ENCODE data around the gene PPP1R3C.

The PPP1R3C gene

DNA sequence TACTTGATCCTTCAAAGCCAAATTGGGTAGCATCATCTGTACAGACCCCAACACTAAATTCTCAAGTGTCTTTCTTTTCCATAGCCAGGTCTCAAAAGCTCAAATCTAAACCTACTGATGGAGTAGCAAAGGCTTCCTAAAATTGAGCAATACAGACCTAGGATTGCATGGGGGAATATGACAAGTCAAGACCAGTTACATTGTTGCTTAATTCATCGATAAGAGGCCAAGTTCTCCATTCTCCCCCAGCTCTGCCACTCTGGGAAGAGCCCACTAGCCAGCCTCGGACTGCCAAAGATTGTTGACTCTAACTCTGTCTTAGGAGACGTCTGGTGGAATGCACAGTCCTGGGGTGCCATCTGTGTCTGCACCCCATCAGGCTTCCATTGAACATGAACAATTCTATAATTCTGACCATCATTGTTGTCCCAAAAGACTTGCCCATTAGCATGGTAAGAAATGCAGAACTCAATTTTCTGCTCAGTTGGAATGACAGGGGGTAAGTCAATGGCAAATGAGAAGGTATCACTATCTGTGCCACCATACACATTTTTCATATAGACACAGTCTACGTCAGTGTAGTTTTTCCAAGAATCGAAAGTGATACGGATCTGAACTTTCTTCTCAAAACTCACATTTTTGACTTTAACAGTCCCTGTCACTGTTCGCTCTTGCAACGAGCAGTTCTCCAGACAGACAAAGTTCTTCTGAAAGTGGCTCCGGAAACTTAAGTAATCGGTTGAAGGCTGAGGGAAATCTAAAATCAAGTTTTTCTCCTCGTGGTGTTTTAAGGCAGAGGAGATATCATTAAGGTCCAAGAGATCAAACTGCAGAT is 2.9 kb downstream of the PPP1R3C start:
- ATAC-seq: no peak

DNA sequence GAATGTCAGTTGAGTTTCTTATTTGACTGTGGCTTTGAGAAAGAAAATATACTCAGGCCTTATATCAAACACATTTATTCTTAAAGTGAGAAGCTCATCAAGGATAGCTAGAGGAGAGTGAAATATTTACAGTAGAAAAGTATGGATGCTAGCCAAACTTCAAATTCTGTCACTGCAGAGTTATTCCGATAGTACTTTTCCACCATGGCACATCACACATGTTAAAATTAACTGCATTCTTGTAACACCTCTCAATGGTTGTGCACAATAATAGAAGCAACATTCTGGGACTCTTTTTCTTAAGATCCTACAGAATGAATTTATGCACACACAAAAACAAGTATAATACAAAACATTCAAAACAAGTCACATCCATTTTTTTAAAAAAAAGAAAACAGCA is 4.5 kb downstream of the PPP1R3C start:
- no peak for ATAC-seq

DNA sequence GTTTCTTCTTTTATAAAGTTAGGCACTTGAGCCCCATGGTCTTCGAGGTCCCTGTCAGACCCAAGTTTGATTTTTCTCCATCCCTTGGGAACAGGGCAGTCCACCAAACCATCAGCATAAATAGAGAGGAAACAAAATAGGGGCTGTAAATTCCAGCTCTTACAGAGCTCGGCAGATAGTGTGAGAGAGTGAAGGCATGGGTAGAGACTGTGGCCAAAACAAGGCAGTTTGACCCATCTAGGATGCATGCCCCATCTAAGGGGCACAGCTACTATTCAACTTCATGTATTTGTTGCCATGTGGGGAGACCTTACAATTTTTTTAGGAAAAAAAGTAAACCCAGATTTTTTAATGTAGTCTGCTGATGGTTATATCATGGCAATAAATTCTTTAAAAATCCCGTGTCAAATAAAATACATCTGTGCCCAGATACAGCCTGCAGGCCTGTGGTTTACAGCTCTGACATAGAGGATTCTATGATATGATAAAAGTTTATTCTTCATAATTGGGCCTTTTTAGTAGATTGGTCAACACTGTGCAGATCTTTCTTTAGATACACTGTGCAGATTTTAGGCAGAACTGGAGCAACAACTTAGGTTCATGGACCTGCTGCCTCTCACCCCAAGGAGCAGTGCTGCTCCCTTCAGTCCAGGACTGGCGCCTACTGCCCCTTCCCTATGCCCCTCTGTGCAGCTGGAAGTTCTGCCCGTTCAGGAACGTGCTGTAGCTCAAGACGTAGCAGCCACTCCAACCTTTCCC is 5.3 kb downstream of the PPP1R3C start:
- ATAC-seq: no peak

DNA sequence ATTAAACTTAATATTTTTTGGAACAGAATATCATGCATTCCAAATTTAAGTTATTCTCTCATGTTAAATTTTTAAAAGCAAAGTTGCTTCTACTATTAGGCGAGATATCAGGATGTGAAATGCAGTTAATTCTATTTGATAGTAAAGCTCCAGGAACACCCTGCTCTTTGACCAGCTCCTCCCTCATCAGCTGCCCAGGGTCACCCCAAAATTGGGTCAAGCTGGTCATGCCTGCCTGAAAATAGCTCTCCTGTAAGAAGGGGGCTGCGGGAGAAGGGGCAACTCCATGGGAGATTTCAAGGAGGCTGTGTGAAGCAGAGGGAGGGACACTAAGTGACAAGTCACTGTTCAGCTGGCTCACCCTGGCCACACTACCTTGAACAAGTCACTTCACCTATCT is 5.9 kb downstream of the PPP1R3C start:
- ATAC-seq: no peak

DNA sequence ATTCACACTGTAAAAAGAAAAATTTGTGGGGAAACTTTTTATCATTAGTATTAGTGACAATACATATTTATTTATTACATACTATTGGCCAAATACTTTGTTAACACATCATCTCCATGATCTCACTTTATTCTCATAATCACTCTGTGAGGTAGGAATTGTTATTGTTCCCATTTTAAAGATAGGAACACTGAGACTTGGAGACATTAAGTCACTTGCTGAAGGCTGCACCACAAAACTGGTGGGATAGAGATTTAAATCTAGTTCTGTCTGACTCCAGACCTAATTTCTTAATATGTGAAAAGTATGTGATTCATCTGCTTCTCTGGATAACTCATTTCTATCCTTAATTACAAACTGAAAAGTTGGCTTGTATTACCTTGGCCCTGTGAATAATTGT is 8.2 kb downstream of the PPP1R3C start:
- ATAC-seq: no peak

DNA sequence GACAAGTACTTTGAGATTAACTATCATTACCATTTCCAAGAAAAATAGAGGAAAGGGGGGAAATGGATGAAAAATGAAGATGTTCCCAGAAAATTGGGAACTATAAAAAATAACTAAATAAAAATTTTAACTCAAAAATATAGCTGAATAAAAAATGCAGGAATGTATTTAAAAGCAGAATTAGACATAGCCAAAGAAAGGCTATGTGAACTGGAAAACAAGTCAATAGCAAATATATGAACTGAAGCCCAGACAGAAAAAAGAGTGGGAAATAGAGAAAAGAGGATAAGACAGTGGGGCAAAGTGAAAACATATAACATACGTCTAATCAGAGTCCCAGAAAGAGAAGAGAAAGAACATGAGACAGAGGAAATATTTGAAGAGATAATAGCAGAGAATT is 10.3 kb downstream of the PPP1R3C start:
- ATAC-seq: no peak

DNA sequence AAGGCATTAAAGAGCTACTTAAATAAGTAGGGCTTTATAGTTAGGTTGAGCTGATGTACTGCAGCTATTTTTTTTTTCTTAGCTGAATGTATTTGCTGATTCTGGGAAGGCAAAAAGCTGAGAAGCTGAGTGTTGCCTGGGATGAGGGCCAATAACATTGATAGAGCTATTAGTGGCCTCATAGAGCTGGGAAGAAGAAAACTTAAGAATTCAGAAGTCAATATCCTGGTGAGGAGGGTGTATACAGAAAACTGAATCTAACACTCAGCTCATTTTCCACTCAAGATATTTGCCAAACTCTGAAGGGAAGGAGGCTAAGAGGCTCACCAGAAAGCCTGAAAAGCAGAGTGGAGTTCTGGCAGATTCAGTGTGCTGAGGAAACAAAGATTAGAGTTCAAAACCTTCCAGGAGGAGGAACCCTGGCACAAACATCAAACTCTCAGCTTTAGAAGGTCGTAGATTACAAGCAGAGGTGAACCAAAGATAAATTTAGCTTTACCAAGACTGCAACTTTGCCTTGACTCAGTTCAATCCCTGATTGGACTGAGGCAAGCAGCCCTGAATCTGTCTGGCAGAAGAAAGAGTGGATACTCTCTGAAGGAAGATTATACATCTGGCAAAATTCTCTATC is 11.3 kb downstream of the PPP1R3C start:
- no peak for ATAC-seq

DNA sequence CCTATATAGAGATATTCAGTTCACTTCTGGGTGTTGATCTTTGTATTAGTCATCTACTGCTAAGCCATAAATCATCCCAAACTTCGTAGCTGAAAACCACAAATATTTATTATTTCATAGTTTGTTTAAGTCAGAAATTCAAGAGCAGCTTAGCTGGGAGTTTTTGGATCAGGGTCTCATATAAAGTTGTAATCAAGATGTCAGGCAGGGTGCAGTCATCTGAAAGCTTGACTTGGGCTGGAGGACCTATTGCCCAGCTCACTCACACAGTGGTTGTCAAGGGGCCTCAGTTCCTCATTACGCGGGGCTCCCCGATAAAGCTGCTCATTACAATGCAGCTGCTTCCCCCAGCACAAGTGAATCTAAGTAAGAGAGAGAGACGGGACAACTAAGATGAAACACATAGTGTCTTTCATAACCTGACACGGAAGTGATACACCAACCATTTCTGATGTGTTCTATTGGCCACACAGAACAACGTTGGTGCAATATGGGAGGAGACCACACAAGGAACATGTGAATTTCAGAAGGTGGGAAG is 15.7 kb downstream of the PPP1R3C start:
- ATAC-seq: no peak

DNA sequence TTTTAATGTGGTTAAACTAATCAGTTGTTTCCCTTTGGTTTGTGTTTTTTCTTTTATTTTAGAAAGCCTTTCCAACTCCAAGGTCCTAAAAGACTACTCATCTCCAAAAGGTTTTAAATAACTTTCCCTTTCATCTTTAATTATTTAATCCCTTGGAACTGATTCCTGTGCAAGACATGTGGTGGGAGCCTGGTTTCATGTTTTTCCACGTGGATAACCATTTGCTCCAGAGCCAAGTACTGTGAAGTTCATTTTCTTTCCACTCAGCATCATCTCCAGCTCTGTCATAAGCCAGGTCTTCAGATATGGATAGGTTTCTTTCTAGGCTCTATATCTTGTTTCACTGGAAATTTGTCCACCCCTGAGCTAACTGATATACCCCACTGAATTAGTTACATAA is 16.7 kb downstream of the PPP1R3C start:
- ATAC-seq: no peak

DNA sequence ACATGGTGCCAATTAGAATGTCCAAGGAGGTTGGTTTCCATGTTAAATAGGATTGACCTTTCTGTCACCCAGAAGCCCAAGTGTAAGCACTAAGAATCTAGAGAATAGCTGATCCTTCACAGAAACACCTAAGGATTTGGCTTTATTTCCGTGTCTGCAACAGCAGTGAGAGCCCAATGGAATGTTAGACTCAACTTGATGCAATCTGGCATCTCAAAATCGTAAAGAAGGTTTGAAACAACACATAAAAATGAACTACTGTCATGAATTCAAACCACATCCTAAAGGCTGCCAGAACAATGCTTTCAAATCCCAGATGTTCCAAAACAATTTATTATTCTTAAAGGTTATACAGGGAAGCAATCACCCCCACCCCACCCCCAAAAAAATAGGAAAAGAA is 18.6 kb downstream of the PPP1R3C start:
- ATAC-seq: no peak

DNA sequence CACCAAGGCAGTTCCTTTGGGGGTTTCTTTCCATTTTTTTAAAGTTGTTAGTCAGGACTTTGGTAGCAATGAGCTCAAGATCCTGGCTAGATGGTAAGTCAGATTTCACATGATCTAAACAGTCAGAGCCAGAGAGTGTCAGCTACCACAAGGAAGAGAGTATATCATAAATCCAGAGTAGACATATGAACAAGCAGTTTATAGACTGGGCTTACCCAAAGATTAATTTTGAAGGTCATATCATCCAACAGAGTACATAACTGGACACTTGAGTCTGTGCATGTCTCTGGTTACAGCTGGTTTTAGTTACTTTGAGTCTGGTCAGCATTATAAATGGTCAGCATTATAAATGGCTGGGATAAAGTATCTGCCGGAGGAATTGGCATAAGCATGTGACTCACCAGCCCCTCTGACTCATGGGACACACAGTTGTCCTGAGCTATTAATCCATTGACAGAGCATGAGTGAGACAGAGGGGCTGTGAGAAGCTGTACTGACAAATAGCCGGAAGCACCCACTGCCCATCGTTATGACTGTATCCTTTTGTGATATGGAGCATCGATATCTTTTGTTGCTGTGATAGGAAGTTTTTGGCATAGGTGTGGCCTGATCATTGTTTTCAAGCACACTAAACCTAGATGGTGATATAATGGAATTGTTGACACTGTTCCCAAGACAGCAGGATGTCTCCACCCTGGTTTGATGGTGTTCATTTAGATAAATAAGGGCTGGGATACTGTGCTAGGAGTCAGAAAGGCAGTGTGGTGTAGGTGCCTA is 19.3 kb downstream of the PPP1R3C start:
- ATAC-seq: no peak

DNA sequence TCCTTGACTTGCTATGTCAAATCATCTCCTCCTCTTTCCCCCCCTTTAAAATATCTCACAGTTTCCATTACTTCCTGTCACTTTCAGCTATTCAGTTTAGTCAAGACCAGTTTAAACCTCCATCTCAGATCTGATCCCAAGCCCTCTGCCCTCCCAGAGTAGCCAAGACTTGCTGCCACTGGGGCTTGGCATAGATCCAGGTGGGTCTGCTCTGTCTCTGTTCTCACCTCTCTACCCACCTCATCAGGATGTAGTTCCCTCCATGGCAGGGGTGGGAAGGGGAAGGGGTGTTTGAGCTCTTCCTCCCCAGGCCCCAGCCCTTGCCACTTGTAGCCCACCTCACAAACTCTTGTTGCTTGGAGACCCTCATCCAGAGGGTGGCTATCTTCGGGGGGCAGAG is 22.0 kb downstream of the PPP1R3C start:
- no peak for ATAC-seq

DNA sequence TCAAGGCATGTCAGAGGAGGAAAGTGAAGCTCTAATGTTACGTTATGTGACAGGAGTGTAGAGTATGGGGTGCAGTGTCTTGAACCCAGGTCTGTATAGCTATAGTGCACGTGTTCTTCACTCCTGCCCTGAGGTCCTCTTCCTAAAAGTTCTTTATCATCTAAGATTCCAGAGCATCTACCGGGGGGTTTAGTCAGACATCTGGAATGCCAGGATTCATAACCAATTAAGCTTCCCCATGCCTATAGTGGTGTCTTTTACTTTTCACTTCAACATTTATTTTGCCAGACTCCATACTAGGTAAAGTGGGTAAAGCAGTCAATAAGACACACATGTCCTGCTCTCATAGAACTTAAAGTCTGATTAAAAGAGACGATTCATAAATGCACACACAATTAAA is 22.4 kb downstream of the PPP1R3C start:
- ATAC-seq: no peak

DNA sequence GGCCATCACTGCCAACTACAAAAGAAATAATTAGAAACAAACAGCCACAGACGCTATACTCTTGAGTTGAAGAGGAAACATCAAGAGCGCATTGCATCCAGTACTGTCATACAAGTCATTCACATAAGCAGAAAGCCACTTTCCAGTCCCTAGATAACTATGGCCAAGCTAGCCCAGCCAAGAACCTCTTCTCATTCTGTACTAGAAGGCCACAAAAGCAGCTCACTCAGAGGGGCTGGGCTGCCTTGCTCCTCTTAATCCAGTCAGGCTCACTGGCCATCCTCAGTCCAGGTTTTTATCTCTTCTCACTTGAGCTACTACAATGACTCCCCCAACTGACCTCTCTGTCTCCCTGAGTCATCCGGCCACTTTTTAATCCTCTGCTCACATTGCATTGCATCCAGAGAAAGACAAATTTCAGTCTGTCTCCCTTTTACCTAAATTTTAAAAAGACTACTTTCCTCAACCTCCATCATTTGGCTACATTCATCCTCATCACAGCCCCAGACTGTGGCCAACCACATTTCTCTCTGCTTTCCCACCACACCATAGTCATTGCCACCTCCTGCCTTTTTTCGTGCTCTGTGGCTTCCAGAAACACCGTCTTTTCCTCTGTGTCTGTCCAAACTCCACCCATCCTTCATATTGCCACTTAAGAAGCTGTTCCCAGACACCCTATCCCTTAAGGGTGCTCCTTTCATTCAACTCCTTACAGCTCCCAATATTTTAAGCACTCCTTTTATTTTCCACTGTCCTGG is 25.0 kb downstream of the PPP1R3C start:
- ATAC-seq: no peak

DNA sequence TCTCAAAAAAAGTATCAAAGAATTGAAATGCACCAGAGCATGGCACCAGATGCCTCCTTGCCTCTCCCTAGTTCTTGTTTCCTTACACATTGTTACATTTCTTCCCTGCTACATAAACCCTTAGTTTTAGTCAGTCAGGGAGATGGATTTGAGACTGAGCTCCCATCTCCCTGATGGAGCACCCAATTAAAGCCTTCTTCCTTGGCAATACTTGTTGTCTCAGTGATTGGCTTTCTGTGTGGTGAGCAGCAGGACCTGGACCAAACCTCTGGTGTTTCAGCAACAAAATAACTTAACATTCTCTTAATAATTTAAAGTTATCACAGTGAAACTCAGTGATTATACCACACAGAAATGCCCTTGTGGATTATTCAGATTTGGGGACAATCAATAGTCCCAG is 26.9 kb downstream of the PPP1R3C start:
- no peak for ATAC-seq

DNA sequence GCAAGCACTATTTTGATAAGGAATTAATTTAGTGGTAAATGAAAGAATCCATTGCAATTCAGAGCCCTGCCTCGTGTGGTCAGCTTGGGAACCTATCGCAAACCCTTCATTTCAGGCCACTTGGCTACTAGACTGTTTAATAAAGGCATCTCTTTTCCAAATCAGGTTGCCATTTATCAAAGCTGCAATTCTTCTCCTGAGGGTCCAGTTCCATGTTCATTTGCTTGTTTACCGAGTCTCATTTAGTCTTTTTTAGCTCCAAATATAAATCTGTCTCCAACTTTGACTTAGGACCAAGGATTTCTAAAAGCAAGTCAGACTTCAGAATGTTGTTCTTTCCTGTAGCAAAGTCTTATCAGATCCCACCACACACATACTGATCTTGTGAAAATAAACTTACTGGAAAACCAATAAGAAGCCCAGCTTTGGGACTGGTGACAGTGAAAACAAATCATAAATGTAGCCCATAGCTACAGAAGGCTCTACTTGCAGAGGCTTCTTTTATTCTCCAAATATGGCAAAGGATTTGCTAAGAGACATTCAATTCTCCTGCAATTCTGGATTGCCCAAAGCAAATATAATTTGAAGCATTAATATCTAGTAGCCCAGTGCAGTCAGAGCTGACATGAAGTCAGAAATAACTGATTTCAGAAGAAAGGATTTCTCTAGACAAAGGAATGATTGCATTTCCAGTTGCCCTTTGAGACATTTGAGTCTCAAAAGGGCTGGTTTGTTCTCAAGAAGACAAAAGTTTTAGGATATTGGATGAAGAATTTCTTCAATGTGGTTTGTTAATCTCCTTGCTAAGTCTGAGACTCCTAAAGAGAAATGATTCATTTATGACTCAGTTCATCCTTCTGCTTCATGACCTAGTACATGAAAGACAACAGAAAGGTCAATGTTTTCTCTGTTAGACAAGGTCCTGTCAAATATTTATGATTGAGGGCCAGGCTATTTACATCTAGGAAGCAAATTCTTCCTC is 28.0 kb downstream of the PPP1R3C start:
- no peak for ATAC-seq

DNA sequence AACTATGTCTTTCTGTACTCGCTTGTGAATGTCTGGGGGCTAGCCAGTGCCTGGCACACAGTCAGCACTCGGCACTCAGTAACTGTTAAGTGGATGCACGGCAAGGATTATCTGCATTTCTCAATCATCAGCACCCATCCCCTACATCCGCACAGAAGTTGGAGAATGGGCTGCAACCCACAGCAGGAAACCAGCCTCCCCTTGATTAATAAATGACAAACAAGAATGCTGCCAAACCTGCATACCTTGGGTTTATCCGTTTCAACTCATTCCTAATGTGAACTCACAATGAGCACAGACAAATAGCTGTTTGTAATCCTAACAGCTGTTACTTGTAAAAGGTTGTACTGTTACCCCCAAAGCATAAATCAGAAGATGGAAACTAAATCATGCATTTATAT is 28.9 kb downstream of the PPP1R3C start:
- no peak for ATAC-seq

DNA sequence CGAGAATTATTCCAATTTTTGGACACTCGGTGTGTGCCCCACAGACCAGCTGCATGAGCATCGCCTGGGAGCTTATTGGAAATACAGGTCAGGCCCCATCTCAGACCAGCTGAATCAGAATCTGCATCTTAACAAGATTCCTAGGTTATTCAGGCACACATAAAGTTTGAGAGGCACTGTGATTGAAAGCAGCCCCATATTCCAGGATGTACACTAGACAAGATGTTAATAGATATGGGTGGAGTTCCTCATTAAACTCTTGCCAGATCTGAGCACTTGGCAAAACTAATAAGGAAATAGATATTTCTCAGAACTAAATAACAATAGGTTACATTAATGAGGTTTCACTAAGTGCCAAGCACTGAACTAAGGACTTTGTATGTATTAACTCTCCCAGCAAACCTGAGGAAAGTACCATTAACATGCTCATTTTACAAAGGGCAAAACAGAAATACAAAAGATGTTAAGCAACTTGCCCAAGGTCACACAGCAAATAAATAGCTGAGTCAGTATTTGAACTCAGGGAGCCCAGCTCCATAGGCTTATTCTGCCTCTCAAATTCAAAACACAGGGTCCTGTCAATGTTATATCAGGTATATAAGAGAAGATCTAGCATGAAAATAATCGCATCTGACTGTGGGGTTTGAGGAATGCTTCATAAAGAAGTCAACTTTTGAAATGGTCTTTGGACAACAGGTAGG is 29.9 kb downstream of the PPP1R3C start:
- ATAC-seq: no peak

DNA sequence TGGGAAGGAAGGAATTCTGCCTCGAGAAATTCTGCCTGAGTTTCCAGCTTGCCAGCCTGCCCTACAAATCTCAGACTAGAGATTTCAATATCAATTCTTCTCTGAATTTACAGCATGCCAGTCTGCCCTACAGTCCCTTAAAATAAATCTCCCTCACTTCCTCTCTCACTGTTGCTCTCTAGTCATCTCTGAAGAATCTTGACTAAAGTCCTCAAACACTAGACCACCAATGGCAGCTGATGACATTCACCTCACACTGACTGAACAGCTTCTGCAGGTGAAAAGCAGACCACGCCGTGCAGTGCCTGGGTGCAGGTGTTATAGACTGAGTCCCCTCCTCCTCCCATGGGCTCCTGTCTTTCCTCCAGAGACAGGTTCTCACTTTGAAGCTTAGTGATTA is 30.4 kb downstream of the PPP1R3C start:
- no peak for ATAC-seq

DNA sequence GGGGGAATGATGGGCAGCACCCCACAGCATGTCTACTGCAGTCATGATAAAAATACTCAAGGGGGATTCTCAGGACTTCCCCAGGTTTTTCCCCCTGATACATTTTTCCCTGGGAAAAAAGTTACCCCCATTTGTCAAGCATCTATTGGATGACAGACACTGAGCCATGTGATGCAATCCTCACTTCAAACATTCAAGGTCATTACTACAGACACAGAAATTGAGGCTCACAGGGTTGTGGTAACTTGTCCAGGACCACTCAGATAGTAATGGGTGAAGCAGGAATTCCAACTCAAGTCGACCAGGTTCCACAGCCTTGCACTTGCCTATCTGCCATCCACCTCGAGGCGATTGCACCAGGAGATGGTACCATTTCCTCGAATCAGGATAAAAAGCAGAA is 31.7 kb downstream of the PPP1R3C start:
- ATAC-seq: no peak

Data from activated CD4-positive, CD25-positive, alpha-beta regulatory T cell treated with anti-CD3 and anti-CD28 coated beads, Interleukin-2, amount 50 U/mL, for 24 hours (primary cell).